Ishikawa (cell line): ENCODE measurements around the gene FTSJ1.

Experiments
- CEBPB ChIP-seq: IDR thresholded peaks from 2 replicates; pipeline ENCODE4 v1.6.1; 2012
- CREB1 ChIP-seq: IDR thresholded peaks from 2 replicates; pipeline ENCODE4 v1.6.1; 2012; ENCODE audit warnings: low read depth
- EGR1 ChIP-seq: IDR thresholded peaks from 2 replicates; pipeline ENCODE4 v1.6.1; 2012
- EP300 ChIP-seq: IDR thresholded peaks from 2 replicates; pipeline ENCODE4 v1.6.1; 2012; ENCODE audit warnings: borderline replicate concordance
- FOXM1 ChIP-seq: IDR thresholded peaks from 2 replicates; pipeline ENCODE4 v1.6.1; 2012; ENCODE audit warnings: low read depth, borderline replicate concordance
- NFIC ChIP-seq: IDR thresholded peaks from 2 replicates; pipeline ENCODE4 v1.6.1; 2012
- RAD21 ChIP-seq: IDR thresholded peaks from 2 replicates; pipeline ENCODE4 v1.6.1; 2012; ENCODE audit warnings: low read depth
- TAF1 ChIP-seq: IDR thresholded peaks from 2 replicates; pipeline ENCODE4 v1.6.1; 2012; ENCODE audit warnings: low read depth, mild to moderate bottlenecking
- TCF12 ChIP-seq: IDR thresholded peaks from 2 replicates; pipeline ENCODE4 v1.6.1; 2012; ENCODE audit warnings: low read depth
- TEAD4 ChIP-seq: IDR thresholded peaks from 2 replicates; pipeline ENCODE4 v1.6.1; 2012
- YY1 ChIP-seq: IDR thresholded peaks from 2 replicates; pipeline ENCODE4 v1.6.1; 2012; ENCODE audit warnings: low read depth
- ZBTB7A ChIP-seq: IDR thresholded peaks from 2 replicates; pipeline ENCODE4 v1.6.1; 2012; ENCODE audit warnings: low read depth
- TF ChIP-seq, protein P1 (sequence below): IDR thresholded peaks from 2 replicates; pipeline ENCODE4 v1.6.1; 2012
- TF ChIP-seq, protein P2 (sequence below): IDR thresholded peaks from 2 replicates; pipeline ENCODE4 v1.6.1; 2012; ENCODE audit warnings: low read depth, mild to moderate bottlenecking
- TF ChIP-seq, protein P3 (sequence below): IDR thresholded peaks from 2 replicates; pipeline ENCODE4 v1.6.1; 2012

The FTSJ1 gene

DNA sequence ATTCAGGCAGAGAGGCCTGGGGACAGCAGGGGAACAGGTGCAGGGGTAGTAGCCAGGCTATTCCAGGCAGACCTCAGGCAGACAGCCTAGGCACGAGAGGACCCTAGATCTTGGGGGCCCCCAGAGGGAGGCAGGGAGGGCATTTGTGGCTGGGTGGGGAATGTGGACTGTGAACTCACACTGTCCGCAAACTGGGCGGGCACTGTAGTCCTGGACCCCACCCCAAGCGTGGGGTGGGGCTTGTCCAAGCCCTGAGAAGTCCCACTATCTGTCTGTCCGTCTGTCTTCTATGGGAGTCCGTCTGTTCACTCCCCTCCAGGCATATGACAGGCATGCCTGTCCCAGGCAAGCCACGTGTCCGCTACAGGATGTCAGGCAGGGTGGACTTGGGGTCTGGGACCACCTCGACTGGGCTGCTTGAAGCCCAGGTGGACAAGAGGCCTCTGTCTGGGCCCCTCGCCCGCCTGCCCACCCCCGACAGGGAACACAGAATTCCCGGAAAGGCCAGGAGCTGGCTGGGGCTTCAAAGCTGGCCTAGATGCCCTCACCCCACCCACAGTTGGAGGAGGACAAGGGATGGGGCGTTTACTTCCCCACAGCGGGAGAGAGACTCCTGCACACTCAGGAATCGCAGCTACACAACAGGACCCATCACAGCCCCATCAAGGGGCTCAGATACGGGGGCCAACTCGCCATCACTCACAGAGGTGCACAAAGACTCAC lies 5.7 kb upstream of the FTSJ1 start, which contains the start of gene SLC38A5:
Gene SLC38A5 (minus strand): TSS at position 151 of the 723 bp plus-strand sequence. CDS start 2,336 bp downstream, outside the sequence.
- TF ChIP-seq, protein P1, sequence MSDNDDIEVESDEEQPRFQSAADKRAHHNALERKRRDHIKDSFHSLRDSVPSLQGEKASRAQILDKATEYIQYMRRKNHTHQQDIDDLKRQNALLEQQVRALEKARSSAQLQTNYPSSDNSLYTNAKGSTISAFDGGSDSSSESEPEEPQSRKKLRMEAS = no peak
- TF ChIP-seq RAD21 (no peak), NFIC (no peak), CREB1 (no peak), EP300 (no peak), CEBPB (no peak), EGR1 (no peak), TEAD4 (no peak), ZBTB7A (no peak), TAF1 (no peak), YY1 (no peak), TCF12 (no peak), FOXM1 (no peak)
- TF ChIP-seq, protein P2, sequence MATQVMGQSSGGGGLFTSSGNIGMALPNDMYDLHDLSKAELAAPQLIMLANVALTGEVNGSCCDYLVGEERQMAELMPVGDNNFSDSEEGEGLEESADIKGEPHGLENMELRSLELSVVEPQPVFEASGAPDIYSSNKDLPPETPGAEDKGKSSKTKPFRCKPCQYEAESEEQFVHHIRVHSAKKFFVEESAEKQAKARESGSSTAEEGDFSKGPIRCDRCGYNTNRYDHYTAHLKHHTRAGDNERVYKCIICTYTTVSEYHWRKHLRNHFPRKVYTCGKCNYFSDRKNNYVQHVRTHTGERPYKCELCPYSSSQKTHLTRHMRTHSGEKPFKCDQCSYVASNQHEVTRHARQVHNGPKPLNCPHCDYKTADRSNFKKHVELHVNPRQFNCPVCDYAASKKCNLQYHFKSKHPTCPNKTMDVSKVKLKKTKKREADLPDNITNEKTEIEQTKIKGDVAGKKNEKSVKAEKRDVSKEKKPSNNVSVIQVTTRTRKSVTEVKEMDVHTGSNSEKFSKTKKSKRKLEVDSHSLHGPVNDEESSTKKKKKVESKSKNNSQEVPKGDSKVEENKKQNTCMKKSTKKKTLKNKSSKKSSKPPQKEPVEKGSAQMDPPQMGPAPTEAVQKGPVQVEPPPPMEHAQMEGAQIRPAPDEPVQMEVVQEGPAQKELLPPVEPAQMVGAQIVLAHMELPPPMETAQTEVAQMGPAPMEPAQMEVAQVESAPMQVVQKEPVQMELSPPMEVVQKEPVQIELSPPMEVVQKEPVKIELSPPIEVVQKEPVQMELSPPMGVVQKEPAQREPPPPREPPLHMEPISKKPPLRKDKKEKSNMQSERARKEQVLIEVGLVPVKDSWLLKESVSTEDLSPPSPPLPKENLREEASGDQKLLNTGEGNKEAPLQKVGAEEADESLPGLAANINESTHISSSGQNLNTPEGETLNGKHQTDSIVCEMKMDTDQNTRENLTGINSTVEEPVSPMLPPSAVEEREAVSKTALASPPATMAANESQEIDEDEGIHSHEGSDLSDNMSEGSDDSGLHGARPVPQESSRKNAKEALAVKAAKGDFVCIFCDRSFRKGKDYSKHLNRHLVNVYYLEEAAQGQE = no peak
- TF ChIP-seq, protein P3, sequence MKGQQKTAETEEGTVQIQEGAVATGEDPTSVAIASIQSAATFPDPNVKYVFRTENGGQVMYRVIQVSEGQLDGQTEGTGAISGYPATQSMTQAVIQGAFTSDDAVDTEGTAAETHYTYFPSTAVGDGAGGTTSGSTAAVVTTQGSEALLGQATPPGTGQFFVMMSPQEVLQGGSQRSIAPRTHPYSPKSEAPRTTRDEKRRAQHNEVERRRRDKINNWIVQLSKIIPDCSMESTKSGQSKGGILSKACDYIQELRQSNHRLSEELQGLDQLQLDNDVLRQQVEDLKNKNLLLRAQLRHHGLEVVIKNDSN = no peak

DNA sequence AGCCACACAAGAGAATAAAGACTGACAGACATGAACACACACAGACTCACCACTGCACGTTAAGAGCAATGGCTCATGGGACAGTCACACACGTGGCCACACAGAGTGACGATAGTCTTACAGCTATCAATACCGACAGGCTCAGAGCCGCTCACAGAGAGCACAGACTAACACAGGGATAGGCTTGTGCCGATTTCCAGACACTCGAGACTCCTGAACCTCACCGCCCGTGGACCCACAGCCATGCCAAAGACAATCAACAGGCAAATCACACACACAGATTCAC lies 5.2 kb upstream of the FTSJ1 start:
- TF ChIP-seq, protein P3 = no peak
- TF ChIP-seq FOXM1 (no peak), EGR1 (no peak), CREB1 (no peak), ZBTB7A (no peak), EP300 (no peak), TCF12 (no peak), TEAD4 (no peak), YY1 (no peak)
- TF ChIP-seq, protein P2 = no peak

DNA sequence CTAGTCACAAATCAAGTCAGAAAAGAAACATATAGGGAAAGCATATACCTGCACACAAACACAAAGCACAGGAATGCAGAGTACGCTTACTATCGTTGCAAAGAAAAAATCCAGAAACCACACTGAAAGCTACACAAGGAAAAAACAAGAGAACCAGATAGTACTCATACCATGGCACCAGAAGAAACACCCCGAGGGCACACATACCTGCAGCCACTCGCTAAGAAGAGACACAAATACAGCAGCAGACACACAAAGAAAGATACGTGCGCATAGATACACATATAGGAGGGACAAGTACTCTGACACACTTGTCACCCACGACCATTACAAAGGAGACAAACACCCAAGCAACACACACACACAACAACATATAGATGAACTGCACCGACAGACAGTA lies 4.5 kb upstream of the FTSJ1 start:
- TF ChIP-seq, protein P2 = no peak
- no peak for TF ChIP-seq YY1
- TF ChIP-seq FOXM1 = no peak

DNA sequence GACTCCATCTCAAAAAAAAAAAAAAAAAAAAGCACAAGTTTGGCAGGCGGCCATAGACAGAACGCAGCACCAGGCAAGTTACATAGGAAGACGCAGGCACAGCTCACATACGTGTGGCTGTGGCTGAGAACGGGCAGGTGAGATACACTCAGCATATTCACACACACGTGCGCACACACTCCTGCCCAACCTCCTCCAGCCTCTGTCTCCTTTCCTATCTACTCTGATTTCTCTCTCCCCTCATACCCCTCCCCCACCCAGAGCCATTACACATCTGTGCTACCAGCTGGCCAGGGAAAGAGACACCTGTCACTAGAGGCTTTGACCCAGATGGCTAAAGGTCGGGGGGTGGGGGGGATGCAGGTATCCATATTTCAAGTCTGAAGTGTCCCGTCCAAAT lies 3.8 kb upstream of the FTSJ1 start:
- TF ChIP-seq, protein P1 = no peak
- no peak for TF ChIP-seq YY1
- no peak for TF ChIP-seq EP300
- no peak for TF ChIP-seq ZBTB7A
- TF ChIP-seq NFIC = no peak
- TF ChIP-seq RAD21 = no peak
- no peak for TF ChIP-seq CEBPB
- TF ChIP-seq TEAD4 = no peak
- TF ChIP-seq EGR1 = no peak
- TF ChIP-seq TAF1 = no peak
- TF ChIP-seq TCF12 = no peak
